ENCODE measurements around the gene EDN2. TPM values are rescaled to one million over a fixed set of nuclear protein-coding genes. Genes with fewer than 3 reads are reported as not detected.
A peak's percentile ranks its signal among the peaks of the same experiment; 100 is the strongest.

EDN2 gene
- total RNA-seq, 1 donor from 2014 or later = not detected

GRCh38 chr1:41521766-41522165, 37.3 kb upstream of the EDN2 start:
- Mint-ChIP-seq H3K27me3 (no peaks in the 10 kb centered on the region), H3K36me3 (ENCODE audit: low read depth) (peaks cover 26% of the 10 kb centered on the region), H3K4me3 (no peak overlapping the region), H3K27ac (no peak overlapping the region), H3K9me3 (no peaks in the 10 kb centered on the region), H3K4me1 (peaks cover 32% of the 10 kb centered on the region)
- ChIA-PET POLR2A (no interaction called here), CTCF (interaction anchor here (0.8 kb wide), 1 partner anchor 652 kb away, joined by 3 read pairs; no protein-coding TSS in a partner anchor)
- DNase-seq = no peak
- intact Hi-C loops (cut with micrococcal nuclease) = no loop called here
- no peak for ATAC-seq (ENCODE audit: low read depth)
- TF ChIP-seq CTCF (IDR thresholded peaks at IDR 0.05) = no peak

GRCh38 chr1:41520951-41521752, 36.7 kb upstream of the EDN2 start:
- no peaks in the 10 kb centered on the region for H3K27me3 Mint-ChIP-seq
- CTCF ChIA-PET = interaction anchor here (1.0 kb wide), 1 partner anchor 653 kb away, joined by 3 read pairs; no protein-coding TSS in a partner anchor
- H3K4me1 Mint-ChIP-seq = peaks cover 37% of the 10 kb centered on the region
- H3K27ac Mint-ChIP-seq = no peak overlapping the region
- no peaks in the 10 kb centered on the region for H3K9me3 Mint-ChIP-seq
- no peak for DNase-seq
- POLR2A ChIA-PET = no interaction called here
- H3K36me3 Mint-ChIP-seq (ENCODE audit: low read depth) = peaks cover 26% of the 10 kb centered on the region
- TF ChIP-seq CTCF (IDR thresholded peaks at IDR 0.05) = no peak
- no peak overlapping the region for H3K4me3 Mint-ChIP-seq
- intact Hi-C loops (cut with micrococcal nuclease) = no loop called here
- no peak for ATAC-seq (ENCODE audit: low read depth)

GRCh38 chr1:41519667-41520066, 35.2 kb upstream of the EDN2 start:
- intact Hi-C loops (cut with micrococcal nuclease) = loop anchor here (5.0 kb wide), 2 partner anchors 293 to 373 kb away; no protein-coding TSS in a partner anchor
- no peak overlapping the region for H3K4me3 Mint-ChIP-seq
- H3K4me1 Mint-ChIP-seq = peaks cover 38% of the 10 kb centered on the region
- ChIA-PET POLR2A (no interaction called here), CTCF (interaction anchor here (6.7 kb wide), 1 partner anchor 654 kb away, joined by 54 read pairs; no protein-coding TSS in a partner anchor)
- H3K27ac Mint-ChIP-seq = no peak overlapping the region
- peaks cover 21% of the 10 kb centered on the region for H3K36me3 Mint-ChIP-seq (ENCODE audit: low read depth)
- no peaks in the 10 kb centered on the region for H3K9me3 Mint-ChIP-seq
- ATAC-seq (ENCODE audit: low read depth) (no peak), DNase-seq (no peak)
- no peaks in the 10 kb centered on the region for H3K27me3 Mint-ChIP-seq
- TF ChIP-seq CTCF (IDR thresholded peaks at IDR 0.05) = no peak

GRCh38 chr1:41518471-41518870, 34.0 kb upstream of the EDN2 start:
- ATAC-seq (ENCODE audit: low read depth) = peak; percentile 32
- Mint-ChIP-seq H3K27me3 (no peaks in the 10 kb centered on the region), H3K36me3 (ENCODE audit: low read depth) (peaks cover 14% of the 10 kb centered on the region), H3K4me3 (no peak overlapping the region), H3K9me3 (no peaks in the 10 kb centered on the region), H3K4me1 (peaks cover 38% of the 10 kb centered on the region), H3K27ac (peak overlapping the region; percentile 31)
- ChIA-PET POLR2A (interaction anchor here (0.6 to 0.9 kb wide), 4 partner anchors 16 to 881 kb away, joined by 3 to 6 read pairs (median 3); no protein-coding TSS in a partner anchor), CTCF (interaction anchor here (6.7 kb wide), 1 partner anchor 655 kb away, joined by 54 read pairs; no protein-coding TSS in a partner anchor)
- DNase-seq = no peak
- intact Hi-C loops (cut with micrococcal nuclease) = loop anchor here (5.0 kb wide), 2 partner anchors 294 to 374 kb away; no protein-coding TSS in a partner anchor
- TF ChIP-seq CTCF (IDR thresholded peaks at IDR 0.05) = no peak

GRCh38 chr1:41517062-41517438, 32.6 kb upstream of the EDN2 start:
- Mint-ChIP-seq H3K27ac (no peak overlapping the region), H3K4me1 (peaks cover 38% of the 10 kb centered on the region), H3K36me3 (ENCODE audit: low read depth) (peaks cover 11% of the 10 kb centered on the region), H3K9me3 (no peaks in the 10 kb centered on the region), H3K27me3 (no peaks in the 10 kb centered on the region), H3K4me3 (peak overlapping the region; percentile 82)
- ChIA-PET POLR2A (no interaction called here), CTCF (interaction anchor here (0.7 to 6.7 kb wide), 5 partner anchors 9 to 656 kb away, joined by 3 to 54 read pairs (median 5); no protein-coding TSS in a partner anchor)
- intact Hi-C loops (cut with micrococcal nuclease) = loop anchor here (5.0 kb wide), 2 partner anchors 295 to 375 kb away; no protein-coding TSS in a partner anchor
- TF ChIP-seq CTCF (IDR thresholded peaks at IDR 0.05) = no peak
- no peak for ATAC-seq (ENCODE audit: low read depth)
- no peak for DNase-seq
